Neutrophil (primary cell): ENCODE data around the gene TWIST2.

Experiments
- H3K27ac ChIP-seq: fragments of 200-600 bp; sonication (generic); 2 replicates; pipeline ENCODE4 v1.5.1; 2016; ENCODE audit warnings: mild to moderate bottlenecking, moderate library complexity
- H3K27me3 ChIP-seq: fragments of 200-600 bp; sonication (generic); 2 replicates; pipeline ENCODE4 v1.6.0; 2016; ENCODE audit warnings: mild to moderate bottlenecking
- H3K36me3 ChIP-seq: fragments of 200-600 bp; sonication (generic); 2 replicates; pipeline ENCODE4 v1.5.1; 2017
- H3K4me1 ChIP-seq, 2 experiments: fragments of 200-600 bp in 1 of 2; sonication (generic) in 1 of 2; 1 replicate in 1 of 2; 2 replicates in 1 of 2; pipeline versions ENCODE4 v1.5.1 to v1.6.1; 2013 to 2016; ENCODE audit warnings: low read depth in 1 of 2, low read length in 1 of 2, mild to moderate bottlenecking in 1 of 2, moderate library complexity in 1 of 2; ENCODE audit not compliant: control insufficient read depth in 1 of 2, insufficient read depth in 1 of 2
- H3K4me3 ChIP-seq, 2 experiments: fragments of 200-600 bp in 1 of 2; sonication (generic) in 1 of 2; 1 replicate in 1 of 2; 2 replicates in 1 of 2; pipeline ENCODE4 v1.5.1; 2013 to 2016; ENCODE audit warnings: low read depth in 1 of 2, low read length in 1 of 2, mild to moderate bottlenecking in 1 of 2, moderate library complexity in 1 of 2
- H3K9me3 ChIP-seq: fragments of 200-600 bp; sonication (generic); 2 replicates; pipeline ENCODE4 v1.5.1; 2016
- CTCF ChIP-seq: fragments of 200-600 bp; sonication (generic); IDR thresholded peaks from 2 replicates; pipeline ENCODE4 v1.5.1; 2016; ENCODE audit warnings: antibody characterized with exemption

TWIST2 gene

GRCh38 chr2:238878051-238878735 is 30.3 kb downstream of the TWIST2 start:
- Histone ChIP-seq H3K4me3 (no peak overlapping the region), H3K9me3 (no peaks in the 10 kb centered on the region), H3K27ac (no peak overlapping the region), H3K36me3 (no peaks in the 10 kb centered on the region), H3K27me3 (peaks cover 32% of the 10 kb centered on the region), H3K4me1 (no peaks in the 10 kb centered on the region)
- no peak for TF ChIP-seq CTCF

GRCh38 chr2:238879043-238879442 is 31.2 kb downstream of the TWIST2 start:
- no peaks in the 10 kb centered on the region for H3K4me1 ChIP-seq
- TF ChIP-seq CTCF: no peak
- no peaks in the 10 kb centered on the region for H3K36me3 ChIP-seq
- no peak overlapping the region for H3K27ac ChIP-seq
- H3K4me3 ChIP-seq: no peak overlapping the region
- H3K9me3 ChIP-seq: no peaks in the 10 kb centered on the region
- H3K27me3 ChIP-seq: peaks cover 35% of the 10 kb centered on the region

- Histone ChIP-seq H3K36me3 (no peaks in the 10 kb centered on the region), H3K27ac (no peak overlapping the region), H3K27me3 (peaks cover 39% of the 10 kb centered on the region), H3K4me3 (no peak overlapping the region), H3K9me3 (no peaks in the 10 kb centered on the region), H3K4me1 (no peaks in the 10 kb centered on the region)
- no peak for TF ChIP-seq CTCF
Observed at GRCh38 chr2:238879621-238880377, 31.9 kb downstream of the TWIST2 start.

GRCh38 chr2:238881353-238882081 is 33.6 kb downstream of the TWIST2 start:
- H3K9me3 ChIP-seq: no peaks in the 10 kb centered on the region
- H3K36me3 ChIP-seq: no peaks in the 10 kb centered on the region
- no peak overlapping the region for H3K27ac ChIP-seq
- H3K4me3 ChIP-seq: no peak overlapping the region
- no peak for TF ChIP-seq CTCF
- H3K27me3 ChIP-seq: peaks cover 32% of the 10 kb centered on the region
- no peaks in the 10 kb centered on the region for H3K4me1 ChIP-seq

- Histone ChIP-seq H3K4me3 (no peak overlapping the region), H3K27ac (no peak overlapping the region), H3K9me3 (no peaks in the 10 kb centered on the region), H3K27me3 (peaks cover 32% of the 10 kb centered on the region), H3K4me1 (no peaks in the 10 kb centered on the region), H3K36me3 (no peaks in the 10 kb centered on the region)
- TF ChIP-seq CTCF: no peak
Observed at GRCh38 chr2:238882082-238882755, 34.3 kb downstream of the TWIST2 start.
